HAP-1 (cell line): ENCODE results near the gene HLCS.

ENCODE experiments used
- DNase-seq, 2 experiments: peaks; one replicate each; pipeline ENCODE4 v3.0.0-alpha.2; 2016 to 2020; ENCODE audit warnings: low spot score in 2 of 2
- H3K27me3 ChIP-seq: fragments of 250-450 bp; sonication (Bioruptor Pico); 2 replicates; pipeline ENCODE4 v1.5.1; 2020; ENCODE audit warnings: low read depth, mild to moderate bottlenecking, moderate library complexity
- H3K36me3 ChIP-seq: fragments of 250-450 bp; sonication (Bioruptor Pico); replicated peaks from 2 replicates; pipeline ENCODE4 v1.5.1; 2020; ENCODE audit warnings: mild to moderate bottlenecking
- H3K4me1 ChIP-seq: fragments of 250-450 bp; sonication (Bioruptor Pico); 2 replicates; pipeline ENCODE4 v1.5.1; 2020; ENCODE audit warnings: mild to moderate bottlenecking
- H3K4me3 ChIP-seq: fragments of 250-450 bp; sonication (Bioruptor Pico); 2 replicates; pipeline ENCODE4 v1.5.1; 2020; ENCODE audit warnings: mild to moderate bottlenecking, moderate library complexity
- H3K9me3 ChIP-seq: fragments of 250-450 bp; sonication (Bioruptor Pico); 2 replicates; pipeline ENCODE4 v1.5.1; 2020; ENCODE audit warnings: mild to moderate bottlenecking, moderate library complexity
- in situ Hi-C: fragments of 300-500 bp; cut with MboI; formaldehyde crosslinking; loops from 3 replicates; pipeline ENCODE4 v1.14.3; 2020; ENCODE audit warnings: low sequenced_read_pairs, inconsistent platforms, mixed read lengths

Gene HLCS

DNA sequence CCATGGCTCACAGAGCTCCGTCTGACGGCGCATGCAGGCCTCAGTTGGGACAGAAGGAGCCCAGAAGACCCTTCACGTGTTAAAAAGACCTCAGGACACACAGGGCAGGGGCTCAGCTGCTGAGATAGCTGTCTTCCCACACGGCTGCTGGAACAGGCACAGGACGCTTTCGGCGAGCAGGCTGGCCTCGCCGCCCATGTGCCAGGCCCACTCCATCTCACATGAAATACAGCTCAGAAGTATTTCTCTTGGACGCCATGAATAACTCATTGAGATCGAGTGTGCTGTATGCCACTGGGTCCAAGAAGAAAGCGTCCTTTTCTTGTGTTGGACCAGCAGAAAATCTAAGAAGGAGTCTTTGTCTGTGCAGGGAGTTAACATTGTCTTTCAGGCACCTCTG is 198.0 kb downstream of the HLCS start:
- no peak for DNase-seq
- no peaks in the 10 kb centered on the region for H3K4me1 ChIP-seq
- no peak overlapping the region for H3K4me3 ChIP-seq
- no peaks in the 10 kb centered on the region for H3K9me3 ChIP-seq
- in situ Hi-C loops, result no loop called here
- no peaks in the 10 kb centered on the region for H3K27me3 ChIP-seq
- H3K36me3 ChIP-seq, result no peaks in the 10 kb centered on the region

DNA sequence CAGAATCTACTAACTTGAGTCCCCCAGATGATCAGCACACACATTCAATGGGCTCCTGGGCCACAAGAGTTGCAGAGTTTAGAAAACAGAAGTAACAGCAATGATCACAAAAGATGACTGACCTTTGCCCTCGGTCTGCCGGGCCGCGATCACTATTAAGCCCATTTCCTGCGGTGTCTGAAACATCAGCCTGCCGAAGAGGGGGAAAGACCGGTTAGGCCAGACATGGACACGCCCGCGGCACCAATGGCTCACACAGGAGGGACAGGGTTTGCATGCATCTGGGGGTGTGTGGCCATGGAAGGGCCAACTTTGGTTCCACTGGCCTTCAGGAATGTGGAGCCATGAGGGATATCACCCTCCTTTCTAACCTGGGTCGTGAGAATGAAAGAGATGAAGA is 199.4 kb downstream of the HLCS start:
- no peak for DNase-seq
- in situ Hi-C loops, result no loop called here
- H3K4me3 ChIP-seq, result no peak overlapping the region
- no peaks in the 10 kb centered on the region for H3K4me1 ChIP-seq
- no peaks in the 10 kb centered on the region for H3K9me3 ChIP-seq
- H3K27me3 ChIP-seq, result no peaks in the 10 kb centered on the region
- no peaks in the 10 kb centered on the region for H3K36me3 ChIP-seq

DNA sequence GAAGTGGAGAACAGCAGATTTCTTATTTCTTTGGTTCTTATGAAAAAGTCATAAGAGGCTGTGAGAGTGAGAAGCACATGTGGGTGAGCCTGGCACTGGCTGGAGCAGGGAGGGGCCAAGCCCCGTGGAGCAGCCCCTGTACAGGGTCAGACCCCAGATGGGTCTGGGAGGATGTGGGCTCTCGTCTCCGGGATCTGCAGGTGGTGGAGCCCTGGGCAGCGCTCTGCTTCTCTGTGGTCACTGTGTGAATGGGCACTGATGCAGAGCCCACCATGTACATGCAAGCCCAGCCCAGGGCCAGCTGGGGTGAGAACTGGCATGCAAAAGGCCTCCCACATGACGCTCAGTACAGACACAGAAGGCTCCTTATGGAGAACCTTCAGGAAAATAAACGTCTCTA is 200.0 kb downstream of the HLCS start:
- no peaks in the 10 kb centered on the region for H3K36me3 ChIP-seq
- no peak overlapping the region for H3K4me3 ChIP-seq
- DNase-seq, result no peak
- no peaks in the 10 kb centered on the region for H3K9me3 ChIP-seq
- in situ Hi-C loops, result no loop called here
- no peaks in the 10 kb centered on the region for H3K4me1 ChIP-seq
- no peaks in the 10 kb centered on the region for H3K27me3 ChIP-seq

DNA sequence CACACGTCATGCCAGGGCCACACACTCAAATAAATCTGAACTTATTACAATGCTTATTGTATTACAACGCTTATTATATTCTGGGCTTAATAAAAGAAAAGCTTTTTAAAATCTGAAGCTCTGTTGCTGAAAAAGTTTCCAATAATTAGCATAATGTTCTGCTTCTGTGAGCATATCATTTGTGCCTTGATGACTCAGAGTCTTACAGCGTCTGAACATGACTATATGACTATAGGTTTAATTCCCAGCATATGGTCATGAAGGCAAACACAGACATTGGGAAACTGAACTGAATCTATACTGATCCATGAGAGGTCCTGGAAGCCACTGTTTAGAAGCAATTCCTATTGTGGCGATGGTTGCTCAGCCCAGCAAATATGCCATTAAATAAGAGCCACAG is 201.2 kb downstream of the HLCS start:
- no peaks in the 10 kb centered on the region for H3K9me3 ChIP-seq
- no peaks in the 10 kb centered on the region for H3K36me3 ChIP-seq
- no peak for DNase-seq
- no peaks in the 10 kb centered on the region for H3K4me1 ChIP-seq
- no peak overlapping the region for H3K4me3 ChIP-seq
- no peaks in the 10 kb centered on the region for H3K27me3 ChIP-seq
- in situ Hi-C loops, result no loop called here

DNA sequence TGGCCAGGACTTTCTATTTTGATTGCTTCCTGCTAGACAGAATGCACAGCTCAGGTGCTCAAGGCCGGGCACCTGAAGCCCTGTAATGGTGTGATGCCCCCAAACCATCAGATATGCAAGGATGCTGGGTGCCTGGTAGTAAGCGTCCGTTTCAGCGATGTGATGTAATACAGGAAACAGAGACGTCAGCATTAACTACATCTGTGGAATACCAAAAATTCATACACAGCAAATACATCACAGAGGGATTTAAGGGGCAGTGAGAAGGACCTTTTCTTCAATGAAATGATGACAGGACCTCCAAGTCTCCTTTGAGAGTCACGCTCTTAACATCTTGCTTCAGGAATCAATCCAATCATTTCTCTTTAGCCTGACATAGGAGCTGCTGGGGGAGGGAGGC is 203.2 kb downstream of the HLCS start:
- Histone ChIP-seq H3K9me3 (no peaks in the 10 kb centered on the region), H3K27me3 (no peaks in the 10 kb centered on the region), H3K4me1 (no peaks in the 10 kb centered on the region), H3K4me3 (no peak overlapping the region), H3K36me3 (no peaks in the 10 kb centered on the region)
- no peak for DNase-seq
- in situ Hi-C loops, result no loop called here

DNA sequence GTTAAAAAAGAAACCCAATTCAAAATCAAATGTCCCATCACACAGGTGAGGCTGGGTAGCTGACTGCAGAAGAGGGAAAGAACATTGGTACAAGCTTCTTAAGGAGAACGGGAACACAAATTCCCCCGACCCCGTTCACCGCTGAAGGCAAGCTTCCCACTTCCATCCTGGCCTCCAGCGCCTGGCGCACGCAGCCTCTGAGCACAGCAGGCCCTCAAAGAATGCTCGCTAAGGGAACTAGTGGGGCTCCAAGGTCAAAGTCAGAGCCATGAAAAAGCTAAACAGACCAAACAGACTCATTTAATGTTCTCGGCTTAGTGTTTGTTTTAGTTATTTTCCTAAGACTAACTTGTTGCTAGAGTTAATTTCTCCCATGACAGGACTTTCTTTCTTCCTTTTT is 203.8 kb downstream of the HLCS start:
- in situ Hi-C loops, result no loop called here
- Histone ChIP-seq H3K9me3 (no peaks in the 10 kb centered on the region), H3K4me1 (no peaks in the 10 kb centered on the region), H3K36me3 (no peaks in the 10 kb centered on the region), H3K4me3 (no peak overlapping the region), H3K27me3 (no peaks in the 10 kb centered on the region)
- DNase-seq, result no peak

DNA sequence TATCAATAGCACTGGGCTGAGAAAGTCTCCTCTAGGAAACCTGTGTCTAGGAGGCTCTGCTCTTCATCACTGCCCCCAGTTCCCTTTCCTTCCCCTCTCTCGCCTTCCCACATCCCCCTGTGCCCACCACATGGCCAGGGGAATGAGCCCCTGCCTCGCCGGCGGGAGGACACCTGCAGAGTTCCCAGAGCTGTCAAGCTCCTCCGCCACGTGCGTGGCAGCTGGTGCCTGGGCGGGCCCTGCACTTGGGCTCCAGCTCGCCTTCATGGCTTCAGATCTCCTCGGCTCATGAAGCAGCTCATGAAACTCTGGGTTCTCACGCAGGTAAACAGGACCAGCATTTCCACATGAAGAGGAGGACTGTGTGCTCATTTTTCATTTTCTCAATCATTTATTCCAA is 204.8 kb downstream of the HLCS start:
- H3K4me3 ChIP-seq, result no peak overlapping the region
- DNase-seq, result no peak
- in situ Hi-C loops, result no loop called here

DNA sequence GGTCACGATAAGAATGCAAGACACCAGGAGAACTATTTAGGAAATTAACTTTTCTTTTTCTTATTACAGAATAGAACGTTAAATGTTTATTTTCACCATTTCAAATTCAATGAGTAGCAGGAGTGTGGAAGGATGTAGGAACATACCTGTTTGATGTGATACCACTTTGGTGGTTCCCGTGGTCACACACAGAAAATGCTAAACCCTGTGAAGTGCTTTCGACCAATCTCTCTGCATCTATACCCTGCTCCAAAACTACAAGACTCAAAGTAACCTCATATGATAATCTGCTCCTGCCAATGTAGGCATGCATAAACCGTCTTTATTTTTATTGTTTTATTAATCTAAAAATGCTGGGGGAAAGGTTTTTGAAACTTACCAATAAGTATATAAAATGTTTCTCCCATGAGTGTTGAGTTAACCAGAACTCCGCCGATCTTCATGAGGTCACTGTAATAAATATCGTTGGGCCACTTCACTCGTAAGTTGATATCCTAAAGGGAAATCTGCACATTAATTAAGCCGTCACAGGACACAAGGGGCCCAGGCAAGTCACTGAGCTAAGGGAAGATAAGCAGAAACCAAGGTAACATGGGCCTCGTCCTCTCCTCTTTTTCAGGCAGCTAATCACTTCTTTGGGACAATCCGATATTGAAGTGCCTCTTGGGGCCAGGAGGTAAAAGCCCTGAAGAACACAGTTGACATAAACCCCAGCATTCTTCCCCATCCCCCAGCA is 207.0 kb downstream of the HLCS start:
- H3K27me3 ChIP-seq, result no peaks in the 10 kb centered on the region
- in situ Hi-C loops, result no loop called here
- no peaks in the 10 kb centered on the region for H3K9me3 ChIP-seq
- H3K36me3 ChIP-seq, result no peaks in the 10 kb centered on the region
- no peak overlapping the region for H3K4me3 ChIP-seq
- no peak for DNase-seq
- H3K4me1 ChIP-seq, result no peaks in the 10 kb centered on the region

More for the DNA sequence above, 204.8 kb downstream of the HLCS start:
- no peaks in the 10 kb centered on the region for H3K27me3 ChIP-seq
- no peaks in the 10 kb centered on the region for H3K9me3 ChIP-seq
- no peaks in the 10 kb centered on the region for H3K4me1 ChIP-seq
- no peaks in the 10 kb centered on the region for H3K36me3 ChIP-seq

DNA sequence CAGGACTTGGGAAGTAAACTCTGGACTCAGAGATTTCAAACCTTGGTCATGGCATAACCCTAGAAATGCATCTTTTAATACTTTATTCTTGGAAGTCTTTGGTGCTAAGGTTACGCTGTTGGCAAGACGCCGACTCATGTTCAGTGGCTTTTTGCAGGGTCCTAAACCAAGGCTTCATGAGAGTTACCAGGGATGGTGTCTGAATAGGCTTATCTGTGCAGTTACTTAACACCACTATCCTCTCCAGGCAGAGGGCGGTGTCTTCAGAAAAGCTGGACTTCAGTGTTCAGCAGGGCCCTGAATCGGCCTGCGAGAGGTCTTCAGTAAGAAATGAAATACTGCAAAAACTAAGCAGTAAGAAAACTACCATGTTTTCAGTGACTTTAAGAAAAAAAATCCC is 209.3 kb downstream of the HLCS start:
- no peak overlapping the region for H3K4me3 ChIP-seq
- H3K36me3 ChIP-seq, result no peaks in the 10 kb centered on the region
- no peaks in the 10 kb centered on the region for H3K9me3 ChIP-seq
- no peak for DNase-seq
- in situ Hi-C loops, result no loop called here
- no peaks in the 10 kb centered on the region for H3K27me3 ChIP-seq
- H3K4me1 ChIP-seq, result peaks cover 7% of the 10 kb centered on the region

DNA sequence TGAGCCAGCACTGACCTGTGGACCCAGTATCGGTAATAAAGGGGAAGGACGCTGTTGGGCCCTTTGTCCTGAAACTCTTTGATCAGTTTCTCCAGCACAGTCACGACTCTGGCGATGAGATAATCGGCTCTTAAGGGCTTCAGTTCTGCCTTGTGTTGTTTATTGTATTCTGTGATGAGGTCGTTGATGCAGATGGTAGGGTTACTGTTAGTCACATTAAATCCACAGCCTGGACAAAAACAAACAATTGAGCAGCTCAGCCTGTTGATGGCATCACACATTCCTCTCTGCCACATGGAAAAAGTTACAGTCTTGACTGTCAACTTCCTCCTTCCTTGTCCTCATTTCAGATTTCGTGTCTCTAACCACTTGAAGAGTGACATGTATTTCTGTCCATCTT is 209.9 kb downstream of the HLCS start:
- Histone ChIP-seq H3K36me3 (no peaks in the 10 kb centered on the region), H3K4me3 (no peak overlapping the region), H3K4me1 (peaks cover 9% of the 10 kb centered on the region), H3K27me3 (no peaks in the 10 kb centered on the region), H3K9me3 (no peaks in the 10 kb centered on the region)
- DNase-seq, result no peak
- in situ Hi-C loops, result no loop called here

DNA sequence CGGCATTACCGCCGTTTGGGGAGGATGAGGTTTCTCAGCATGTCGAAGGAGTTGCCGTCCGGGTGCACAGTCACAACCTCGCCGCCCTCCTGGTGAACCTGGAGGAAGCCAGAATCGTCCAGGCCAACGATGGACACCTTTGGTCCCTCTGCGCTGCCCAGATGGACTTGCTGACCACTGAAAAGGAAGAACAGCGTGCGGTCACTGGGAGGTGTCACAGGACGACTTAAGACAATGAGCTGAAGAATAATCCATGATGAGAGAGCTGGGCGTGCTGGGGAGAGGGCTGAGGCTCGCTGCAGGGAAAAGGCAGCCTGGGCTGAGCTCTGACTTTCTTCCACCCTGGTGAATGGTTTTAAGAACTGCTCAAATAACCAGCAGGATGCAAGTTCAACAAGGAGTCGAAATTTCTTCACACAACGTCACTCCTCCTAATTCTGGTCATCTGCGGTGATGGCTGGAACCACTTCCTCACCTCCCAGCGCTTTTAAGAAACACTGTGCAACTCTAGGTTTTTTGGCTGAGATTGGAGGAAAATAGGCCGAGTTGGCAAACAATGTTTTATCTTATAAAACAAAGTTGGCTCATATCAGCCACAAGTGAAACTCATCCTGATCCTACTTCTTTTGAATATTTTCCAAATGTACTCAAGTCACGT is 212.1 kb downstream of the HLCS start:
- no peaks in the 10 kb centered on the region for H3K27me3 ChIP-seq
- in situ Hi-C loops, result no loop called here
- H3K36me3 ChIP-seq, result no peaks in the 10 kb centered on the region
- H3K4me1 ChIP-seq, result peaks cover 30% of the 10 kb centered on the region
- H3K4me3 ChIP-seq, result no peak overlapping the region
- H3K9me3 ChIP-seq, result no peaks in the 10 kb centered on the region
- DNase-seq, result no peak

DNA sequence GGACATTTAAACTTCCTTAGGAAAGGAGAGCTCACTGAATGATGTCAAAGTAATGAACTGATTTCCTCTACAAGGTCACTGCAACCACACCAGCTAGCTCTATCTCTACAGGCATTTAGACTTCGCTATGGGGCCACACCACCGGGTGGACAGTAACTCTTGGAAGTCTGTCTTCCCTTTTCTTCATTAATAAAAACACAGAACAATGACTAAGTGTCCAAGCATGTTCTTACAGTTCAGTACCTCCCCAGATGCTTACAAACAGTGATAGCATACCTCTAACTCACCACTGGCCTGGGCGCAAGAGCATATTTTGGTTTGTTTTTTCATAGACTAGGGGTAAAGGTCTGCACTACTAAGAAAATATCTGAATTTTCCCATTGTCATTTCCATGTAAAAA is 212.9 kb downstream of the HLCS start:
- no peaks in the 10 kb centered on the region for H3K36me3 ChIP-seq
- in situ Hi-C loops, result no loop called here
- H3K9me3 ChIP-seq, result no peaks in the 10 kb centered on the region
- H3K4me1 ChIP-seq, result peaks cover 33% of the 10 kb centered on the region
- no peak overlapping the region for H3K4me3 ChIP-seq
- H3K27me3 ChIP-seq, result no peaks in the 10 kb centered on the region
- DNase-seq, result no peak

DNA sequence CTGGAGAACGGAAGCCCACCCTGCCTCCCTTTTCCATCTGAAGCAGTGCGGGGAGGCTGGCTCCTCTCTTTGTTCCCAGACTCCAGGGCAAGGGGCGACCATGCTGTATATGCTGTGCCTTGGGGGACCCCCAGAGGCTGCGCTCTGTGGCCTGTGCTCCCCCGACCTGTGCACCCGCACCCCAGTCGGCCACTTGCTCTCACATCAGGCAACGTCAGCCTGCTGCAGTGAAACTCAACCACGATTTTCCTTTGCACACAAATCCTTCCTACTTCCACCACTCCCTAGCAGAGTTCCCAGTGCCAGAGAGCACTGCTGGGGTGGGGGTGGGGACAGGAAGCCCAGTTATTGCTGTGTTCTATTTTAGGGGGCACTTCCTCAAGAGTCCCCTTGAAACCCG is 215.1 kb downstream of the HLCS start:
- H3K4me3 ChIP-seq, result no peak overlapping the region
- H3K36me3 ChIP-seq, result no peaks in the 10 kb centered on the region
- in situ Hi-C loops, result no loop called here
- DNase-seq, result no peak
- H3K9me3 ChIP-seq, result no peaks in the 10 kb centered on the region
- peaks cover 39% of the 10 kb centered on the region for H3K4me1 ChIP-seq
- H3K27me3 ChIP-seq, result no peaks in the 10 kb centered on the region

DNA sequence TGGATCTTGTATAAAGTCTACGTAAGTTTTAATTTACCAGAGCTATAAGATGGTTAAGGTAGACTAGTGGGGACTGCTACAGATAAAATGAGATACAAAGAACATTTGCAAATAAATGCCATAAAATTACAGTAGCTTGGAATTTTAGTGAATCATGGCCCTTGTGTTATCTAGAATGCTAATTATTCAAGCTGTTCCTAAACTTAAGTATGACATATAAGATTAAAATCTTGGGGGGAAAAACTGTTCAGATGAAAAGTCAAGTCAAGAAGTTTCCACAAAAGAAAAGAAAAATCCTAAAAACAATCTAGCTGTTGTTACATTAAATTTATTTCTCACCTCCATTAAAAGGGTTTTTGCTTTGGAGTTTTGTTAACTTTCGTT is 215.9 kb downstream of the HLCS start:
- Histone ChIP-seq H3K9me3 (no peaks in the 10 kb centered on the region), H3K4me3 (no peak overlapping the region), H3K27me3 (no peaks in the 10 kb centered on the region), H3K36me3 (no peaks in the 10 kb centered on the region), H3K4me1 (peaks cover 39% of the 10 kb centered on the region)
- in situ Hi-C loops, result no loop called here
- no peak for DNase-seq
